ENCODE data around the gene DCHS1. TPM values are rescaled to one million over a fixed set of nuclear protein-coding genes. Genes with fewer than 3 reads are reported as not detected.
A peak's percentile ranks its signal among the peaks of the same experiment; 100 is the strongest.

The DCHS1 gene
- polyA plus RNA-seq, 1 experiment: 7.3 TPM

DNA sequence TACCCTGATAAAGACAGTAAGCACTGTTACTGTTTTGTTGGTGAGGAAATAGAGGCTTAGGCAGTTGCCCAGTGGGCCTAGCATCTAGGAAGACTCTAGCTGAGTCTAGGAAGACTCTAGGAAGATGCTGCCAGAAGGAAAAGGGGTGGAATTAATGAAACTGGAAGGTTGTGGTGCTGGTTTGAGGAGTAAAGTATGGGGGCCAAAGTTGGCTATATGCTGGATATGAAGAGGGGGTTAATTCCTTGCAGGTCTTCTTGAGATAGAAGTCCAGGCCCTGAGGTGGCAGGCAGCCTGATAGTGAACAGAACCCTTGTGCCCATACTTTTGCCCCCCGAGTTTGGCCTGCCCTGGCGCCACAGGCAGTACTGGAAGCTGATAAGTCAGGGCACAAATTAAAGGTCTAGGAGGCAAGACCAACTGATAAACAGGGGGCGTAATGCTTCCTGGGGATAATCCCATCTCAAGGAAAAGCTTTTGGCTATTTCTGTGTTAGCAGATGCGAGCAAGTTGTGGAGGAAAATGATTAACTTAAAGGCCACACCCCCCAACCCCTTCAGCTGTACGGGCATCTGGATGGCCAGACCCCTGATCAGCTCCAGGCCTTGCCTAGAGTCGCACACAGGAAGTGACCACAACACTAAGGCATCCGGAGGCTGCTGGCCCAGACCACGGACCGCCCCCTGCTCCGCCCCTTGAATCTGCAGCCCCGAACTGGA lies 49.0 kb downstream of the DCHS1 start:
- peak; percentile 80 for DNase-seq (ENCODE audit: low read depth)
- Histone ChIP-seq H3K4me3 (ENCODE audit: low read depth, low read length) (no peak overlapping the region; the same call in 1 of the 2 replicates), H3K27me3 (ENCODE audit: control insufficient read depth, insufficient read depth, low read length) (no peaks in the 10 kb centered on the region), H3K36me3 (ENCODE audit: control insufficient read depth, insufficient read depth, low read length) (peaks cover 32% of the 10 kb centered on the region)
- POLR2A ChIA-PET: interaction anchor here (1.0 kb wide), 1 partner anchor 12 kb away, joined by 4 read pairs; the partner anchor contains the start of gene TPP1
- CTCF ChIA-PET: interaction anchor here (0.7 to 2.4 kb wide), 8 partner anchors 12 to 244 kb away, joined by 3 to 11 read pairs (median 4); partner anchors contain the start of genes MRPL17 and TPP1
- TF ChIP-seq, protein P1, sequence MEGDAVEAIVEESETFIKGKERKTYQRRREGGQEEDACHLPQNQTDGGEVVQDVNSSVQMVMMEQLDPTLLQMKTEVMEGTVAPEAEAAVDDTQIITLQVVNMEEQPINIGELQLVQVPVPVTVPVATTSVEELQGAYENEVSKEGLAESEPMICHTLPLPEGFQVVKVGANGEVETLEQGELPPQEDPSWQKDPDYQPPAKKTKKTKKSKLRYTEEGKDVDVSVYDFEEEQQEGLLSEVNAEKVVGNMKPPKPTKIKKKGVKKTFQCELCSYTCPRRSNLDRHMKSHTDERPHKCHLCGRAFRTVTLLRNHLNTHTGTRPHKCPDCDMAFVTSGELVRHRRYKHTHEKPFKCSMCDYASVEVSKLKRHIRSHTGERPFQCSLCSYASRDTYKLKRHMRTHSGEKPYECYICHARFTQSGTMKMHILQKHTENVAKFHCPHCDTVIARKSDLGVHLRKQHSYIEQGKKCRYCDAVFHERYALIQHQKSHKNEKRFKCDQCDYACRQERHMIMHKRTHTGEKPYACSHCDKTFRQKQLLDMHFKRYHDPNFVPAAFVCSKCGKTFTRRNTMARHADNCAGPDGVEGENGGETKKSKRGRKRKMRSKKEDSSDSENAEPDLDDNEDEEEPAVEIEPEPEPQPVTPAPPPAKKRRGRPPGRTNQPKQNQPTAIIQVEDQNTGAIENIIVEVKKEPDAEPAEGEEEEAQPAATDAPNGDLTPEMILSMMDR (IDR thresholded peaks at IDR 0.05; ENCODE audit: insufficient read depth, low read depth, low read length): no peak

DNA sequence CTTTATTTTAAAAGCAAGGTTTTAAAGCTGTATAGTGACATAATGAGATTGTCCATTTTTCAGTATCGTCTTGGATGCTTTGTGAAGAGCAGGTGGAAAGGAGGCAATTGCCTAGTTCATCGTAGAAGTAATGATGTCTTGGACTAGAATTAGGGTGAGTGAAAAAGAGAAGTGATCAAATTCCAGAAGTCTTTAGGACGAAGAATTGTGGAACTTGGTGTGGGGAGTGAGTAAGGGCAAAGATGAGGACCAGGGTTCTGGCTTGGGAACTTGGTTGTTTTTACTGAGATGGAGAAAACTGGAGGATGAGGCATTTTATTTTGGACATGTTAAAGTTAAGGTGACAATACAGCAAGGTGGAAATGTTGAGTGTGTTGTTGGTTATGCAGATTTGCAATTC lies 50.8 kb downstream of the DCHS1 start:
- TF ChIP-seq, protein P1 (IDR thresholded peaks at IDR 0.05; ENCODE audit: insufficient read depth, low read depth, low read length): no peak
- peak overlapping the region; percentile 84 for H3K4me3 ChIP-seq (ENCODE audit: low read depth, low read length)
- ChIA-PET POLR2A (interaction anchor here (0.7 kb wide), 1 partner anchor 18 kb away, joined by 5 read pairs; no protein-coding TSS in a partner anchor), CTCF (interaction anchor here (0.8 to 3.9 kb wide), 8 partner anchors 10 to 102 kb away, joined by 3 to 17 read pairs (median 6); partner anchors contain the start of gene TPP1)
- H3K27me3 ChIP-seq (ENCODE audit: control insufficient read depth, insufficient read depth, low read length): no peaks in the 10 kb centered on the region
- H3K36me3 ChIP-seq (ENCODE audit: control insufficient read depth, insufficient read depth, low read length): peaks cover 29% of the 10 kb centered on the region
- DNase-seq (ENCODE audit: low read depth): no peak

DNA sequence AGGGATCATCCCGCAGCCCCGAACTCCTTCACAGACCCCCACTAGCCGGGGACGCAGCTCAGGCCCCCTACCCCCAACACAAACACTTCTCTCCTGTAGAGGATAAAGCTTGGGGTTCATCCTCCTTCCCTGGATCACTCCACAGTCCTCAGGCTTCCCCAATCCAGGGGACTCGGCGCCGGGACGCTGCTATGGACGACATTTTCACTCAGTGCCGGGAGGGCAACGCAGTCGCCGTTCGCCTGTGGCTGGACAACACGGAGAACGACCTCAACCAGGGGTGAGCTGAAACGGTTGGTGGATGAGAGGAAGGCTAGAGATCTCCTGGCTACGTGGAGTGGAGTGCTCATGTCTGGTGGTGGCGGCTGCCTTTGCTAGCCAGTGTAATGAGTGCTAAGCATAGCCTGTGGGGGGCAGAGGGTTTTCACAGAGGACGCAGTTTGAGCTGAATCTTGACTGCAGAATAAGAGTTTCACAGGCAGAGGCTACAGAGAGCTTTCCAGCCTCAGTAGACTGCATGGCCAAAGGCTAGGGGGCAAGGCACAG lies 51.5 kb downstream of the DCHS1 start:
- no peak for DNase-seq (ENCODE audit: low read depth)
- Histone ChIP-seq H3K4me3 (ENCODE audit: low read depth, low read length) (peak overlapping the region; percentile 84), H3K36me3 (ENCODE audit: control insufficient read depth, insufficient read depth, low read length) (peaks cover 27% of the 10 kb centered on the region), H3K27me3 (ENCODE audit: control insufficient read depth, insufficient read depth, low read length) (no peaks in the 10 kb centered on the region)
- ChIA-PET POLR2A (no interaction called here), CTCF (interaction anchor here (0.6 to 3.9 kb wide), 10 partner anchors 10 to 404 kb away, joined by 3 to 17 read pairs (median 4); partner anchors contain the start of genes MRPL17 and TPP1)
- TF ChIP-seq, protein P1 (IDR thresholded peaks at IDR 0.05; ENCODE audit: insufficient read depth, low read depth, low read length): peak; percentile 43

DNA sequence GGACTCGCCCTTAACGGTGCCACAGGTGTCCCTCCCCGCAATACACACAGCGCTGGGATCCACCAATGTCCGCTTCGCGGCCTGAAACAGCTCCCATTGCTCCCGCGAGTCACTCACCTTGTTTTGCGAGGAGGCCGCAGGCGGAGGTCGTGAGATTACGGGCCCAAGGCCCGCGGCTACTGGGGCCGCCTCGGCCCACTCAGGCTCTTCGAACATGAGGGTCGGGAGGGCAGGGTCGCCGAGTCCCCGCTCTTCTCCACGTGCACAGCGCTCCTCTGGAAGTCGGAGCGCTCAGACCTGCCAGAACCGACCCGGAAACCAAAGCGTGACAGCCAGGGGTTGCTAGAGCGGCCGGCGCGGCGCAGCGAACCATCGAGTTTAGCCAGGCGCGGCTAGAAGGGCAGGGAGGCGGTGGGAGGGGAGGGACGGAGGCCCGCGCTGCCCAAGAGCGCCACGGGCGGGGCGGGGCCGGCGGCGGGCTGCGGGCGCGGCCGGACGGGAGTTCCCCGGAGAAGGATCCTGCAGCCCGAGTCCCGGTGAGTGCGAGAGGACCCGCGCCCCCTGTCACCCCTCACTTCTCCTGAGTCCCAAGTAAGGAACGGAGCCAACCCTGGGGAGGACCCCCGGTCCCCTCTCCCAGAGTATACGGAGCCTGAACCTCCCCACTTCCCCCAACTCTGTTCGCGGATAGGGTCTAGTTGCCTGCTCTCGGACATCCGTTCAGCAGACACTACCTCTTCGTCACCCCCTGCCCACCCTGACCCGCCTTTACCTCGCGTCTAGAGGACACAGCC lies 52.1 kb downstream of the DCHS1 start, which contains the start of the genes ILK and RRP8:
Gene ILK, plus strand, starts transcription at position 488 of the 794 bp plus-strand sequence. CDS start 498 bp downstream, outside the sequence.
Gene RRP8, minus strand, starts transcription at position 330 of the 794 bp plus-strand sequence. Its CDS starts 114 bp downstream, at position 216.
- Histone ChIP-seq H3K36me3 (ENCODE audit: control insufficient read depth, insufficient read depth, low read length) (peaks cover 25% of the 10 kb centered on the region), H3K4me3 (ENCODE audit: low read depth, low read length) (peak within 1 kb of the TSS; percentile 84), H3K27me3 (ENCODE audit: control insufficient read depth, insufficient read depth, low read length) (no peaks in the 10 kb centered on the region)
- peak; percentile 45 for DNase-seq (ENCODE audit: low read depth)
- TF ChIP-seq, protein P1 (IDR thresholded peaks at IDR 0.05; ENCODE audit: insufficient read depth, low read depth, low read length): peak; percentile 37
- ChIA-PET CTCF (interaction anchor here (0.6 to 3.9 kb wide), 9 partner anchors 9 to 403 kb away, joined by 3 to 17 read pairs (median 5); partner anchors contain the start of genes MRPL17 and TPP1), POLR2A (no interaction called here)

Measured in BJ (cell line).